NCI-H460 (cell line): ENCODE measurements around the gene CROCC. TPM values are rescaled to one million over a fixed set of nuclear protein-coding genes. Genes with fewer than 3 reads are reported as not detected.

Source experiments
- DNase-seq: peaks from one replicate; pipeline ENCODE4 v3.0.0-alpha.2; 2016; ENCODE audit warnings: low read depth; ENCODE audit errors: extremely low read depth
- small RNA-seq, 2 experiments: library from RNA; depleted of rRNA; stranded (forward); fragments of <200 nt; gene quantifications; one replicate each; pipeline ENCODE3, GENCODE V24; 2014
- total RNA-seq: library from RNA; depleted of rRNA; stranded (reverse); fragments of >200 nt; shearing (Covaris generic); gene quantifications from 2 replicates; pipeline ENCODE4 v1.2.3, GENCODE V29; 2014; rRNA removed

CROCC gene
- total RNA-seq, 1 experiment from 2014 or later: 4.8 TPM

GRCh38 chr1:17005365-17005740 is 83.6 kb downstream of the CROCC start:
- no peak for DNase-seq

GRCh38 chr1:17007121-17007520 is 85.4 kb downstream of the CROCC start:
- DNase-seq: no peak

DNA sequence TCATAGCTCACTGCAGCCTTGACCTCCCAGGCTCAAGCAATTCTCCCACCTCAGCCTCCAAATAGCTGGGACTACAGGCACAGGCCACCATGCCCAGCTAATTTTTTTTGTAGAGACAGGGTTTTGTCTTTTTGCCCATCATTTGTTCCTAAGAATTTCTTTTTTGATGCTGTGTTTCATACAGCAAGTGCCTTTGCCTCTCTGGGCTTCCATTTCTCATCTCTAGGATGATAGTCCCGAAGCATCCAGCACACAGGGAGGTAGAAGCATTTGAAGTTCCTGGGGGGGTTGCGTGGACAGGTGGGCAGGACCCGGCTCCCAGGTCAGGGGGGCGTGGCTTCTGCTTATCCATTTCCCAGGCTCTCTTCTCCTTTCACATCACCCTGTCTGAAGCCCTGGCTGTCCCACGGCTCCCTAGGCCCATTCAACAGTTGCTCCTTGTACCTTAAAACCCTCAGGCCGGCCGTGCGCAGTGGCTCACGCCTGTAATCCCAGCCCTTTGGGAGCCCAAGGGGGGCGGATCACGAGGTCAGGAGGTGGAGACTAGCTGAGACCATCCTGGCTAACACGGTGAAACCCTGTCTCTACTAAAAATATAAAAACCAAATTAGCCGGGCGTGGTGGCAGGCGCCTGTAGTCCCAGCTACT is 86.6 kb downstream of the CROCC start:
- no peak for DNase-seq

DNA sequence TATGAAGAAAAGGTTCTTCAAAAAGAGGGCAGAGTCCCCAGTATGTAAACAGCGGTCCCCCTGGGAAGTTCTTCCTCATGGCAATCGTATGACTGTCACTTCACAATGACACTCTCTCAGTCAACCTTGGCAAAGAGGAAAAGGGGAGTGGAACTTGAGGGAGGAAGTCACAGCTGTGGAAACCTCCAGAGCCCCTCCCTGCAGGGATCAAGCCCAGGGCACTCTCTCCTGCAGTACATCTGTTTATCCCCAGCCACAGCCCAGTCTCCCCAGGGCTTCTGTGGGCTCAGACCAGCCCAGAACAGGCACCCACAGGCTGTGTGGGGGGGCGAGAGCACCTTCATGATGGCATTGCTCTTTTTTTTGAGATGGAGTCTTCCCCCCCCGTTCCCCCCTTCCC is 88.0 kb downstream of the CROCC start:
- no peak for DNase-seq

GRCh38 chr1:17011092-17011438 is 89.3 kb downstream of the CROCC start:
- no peak for DNase-seq

- DNase-seq: peak; percentile 60
Measured at GRCh38 chr1:17011439-17012307, 89.9 kb downstream of the CROCC start, which contains the start of gene ATP13A2. Gene ATP13A2 (minus strand): TSS chr1:17011928. CDS start chr1:17011738, 190 bp downstream.

DNA sequence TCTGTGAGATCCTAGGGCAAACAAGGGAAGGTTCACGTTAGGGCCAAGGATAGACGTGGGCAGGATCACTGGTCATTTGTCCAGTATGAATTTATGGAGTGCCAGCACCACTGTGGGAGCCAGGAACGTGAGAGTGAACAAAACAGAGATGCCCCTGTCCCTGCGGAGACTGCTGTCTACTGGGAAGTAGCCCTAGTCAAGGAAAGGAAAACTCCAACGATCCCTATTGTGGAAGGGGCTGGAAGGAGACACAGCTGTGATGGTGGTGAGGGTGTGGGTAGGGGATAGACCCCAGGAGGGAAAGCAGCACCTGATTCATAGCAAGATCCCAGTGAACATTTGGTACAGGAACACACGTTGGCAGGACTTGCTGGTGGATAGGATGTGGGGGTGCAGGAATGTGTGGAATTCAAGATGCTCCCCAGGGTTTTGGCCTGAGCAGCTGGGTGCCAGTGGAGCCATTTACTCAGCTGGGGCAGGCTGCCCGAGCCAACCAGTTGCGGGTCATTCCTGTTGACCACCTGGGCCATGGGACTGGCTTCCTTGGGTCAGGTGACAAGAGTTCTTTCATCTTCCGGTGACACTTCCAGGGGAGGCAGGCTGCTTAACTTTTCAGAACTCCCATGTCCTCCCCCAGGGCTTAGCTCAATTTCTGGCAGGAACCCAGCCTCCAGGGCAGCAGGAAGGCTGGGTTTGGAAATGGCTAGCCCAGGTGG is 91.2 kb downstream of the CROCC start:
- DNase-seq: no peak

- no peak for DNase-seq
Measured at GRCh38 chr1:17013491-17014320, 92.0 kb downstream of the CROCC start.

DNA sequence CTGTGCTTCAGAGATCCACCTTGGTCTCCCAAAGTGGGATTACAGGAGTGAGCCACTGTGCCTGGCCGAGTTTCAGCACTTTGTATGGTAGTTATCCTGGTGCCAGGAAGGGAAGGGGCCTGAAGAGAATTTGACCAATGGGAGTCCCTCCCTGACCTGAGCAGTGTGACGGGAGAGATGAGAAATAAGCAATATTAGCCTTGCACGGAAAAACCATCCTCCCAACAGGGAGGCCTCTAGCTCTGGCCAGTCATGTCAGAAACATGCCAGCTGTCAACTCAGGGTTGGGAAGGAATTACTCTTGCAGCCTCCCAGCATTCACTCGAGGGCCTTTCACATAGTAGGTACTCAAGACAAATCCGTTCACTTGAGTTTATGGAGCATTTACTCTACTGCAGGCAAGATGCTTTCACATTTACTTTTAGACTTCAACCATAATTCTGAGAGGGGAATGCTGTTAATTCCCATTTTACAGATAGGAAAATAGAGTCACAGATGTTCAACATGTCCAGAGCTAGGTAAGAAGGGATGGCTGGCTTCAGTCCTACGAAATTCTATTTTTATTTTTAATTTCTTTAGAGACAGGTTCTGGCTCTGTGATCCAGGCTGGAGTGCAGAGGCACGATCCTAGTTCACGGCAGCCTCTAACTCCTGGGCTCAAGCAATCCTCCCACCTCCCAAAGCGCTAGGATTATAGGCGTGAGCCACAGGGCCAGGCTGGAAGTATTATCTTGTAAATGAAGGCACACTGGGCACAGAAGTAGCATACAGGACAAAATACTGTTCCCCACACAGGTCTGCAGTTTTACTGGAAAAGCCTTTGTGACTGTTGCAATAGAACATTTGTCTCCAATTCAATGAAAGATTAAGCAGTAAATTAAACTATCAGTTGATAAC is 93.2 kb downstream of the CROCC start:
- no peak for DNase-seq

- no peak for DNase-seq
Measured at GRCh38 chr1:17016317-17016661, 94.6 kb downstream of the CROCC start.

DNA sequence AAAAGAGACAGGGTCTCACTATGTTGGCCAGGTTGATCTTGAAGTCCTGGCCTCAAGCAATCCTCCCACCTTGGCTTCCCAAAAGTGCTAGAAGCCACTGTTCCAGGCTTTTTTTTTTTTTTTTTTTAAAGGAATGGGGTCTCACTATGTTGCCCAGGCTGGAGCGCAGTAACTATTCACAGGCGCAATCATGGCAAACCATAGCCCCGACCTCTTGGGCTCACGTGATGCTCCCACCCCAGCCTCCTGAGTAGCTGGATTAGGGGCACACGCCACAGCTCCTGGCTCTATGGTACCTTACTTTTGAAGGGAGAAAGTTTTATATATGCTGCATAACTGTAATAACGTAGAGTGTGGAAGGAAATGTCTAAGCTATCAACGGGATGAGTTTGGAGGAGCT is 95.7 kb downstream of the CROCC start:
- no peak for DNase-seq

- no peak for DNase-seq
Measured at GRCh38 chr1:17018849-17019248, 97.1 kb downstream of the CROCC start.

GRCh38 chr1:17020502-17020901 is 98.8 kb downstream of the CROCC start:
- no peak for DNase-seq

DNA sequence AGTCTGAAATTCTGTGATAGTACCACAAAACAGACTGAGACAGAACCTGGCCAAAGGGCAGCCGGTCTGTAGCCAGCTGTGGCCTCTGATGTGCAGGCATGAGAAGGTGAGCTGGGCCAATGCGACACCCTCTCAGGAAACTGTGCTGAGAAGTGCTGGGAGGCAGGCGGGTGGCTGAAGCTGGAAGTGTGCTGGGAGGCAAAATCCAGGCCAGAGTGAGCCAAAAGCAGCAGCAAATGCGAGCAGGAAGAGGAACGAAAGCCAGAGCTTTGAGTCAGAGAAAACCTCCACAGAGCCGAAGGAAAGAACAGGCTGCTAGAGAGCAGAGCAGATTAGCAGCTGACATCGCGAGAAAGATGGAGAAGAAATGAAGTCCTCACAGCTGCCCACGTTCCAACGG is 100.2 kb downstream of the CROCC start:
- DNase-seq: no peak

Small RNAs within 50 kb of the gene (small RNA-seq; reads per million reads assigned to genes)
- gene RNU1-2 (0 reads per million in 2 experiments), gene RNU1-5P (0 reads per million in 2 experiments)

Other genes starting within 250 kb of the CROCC start
- gene RNU1-4, start 181.4 kb upstream of the CROCC start, total RNA-seq: under 0.01 TPM in 2 replicates
- gene RNU1-2, start 26.0 kb upstream of the CROCC start, total RNA-seq: under 0.01 TPM in 2 replicates
- gene MFAP2, start 58.7 kb downstream of the CROCC start, total RNA-seq: 0.49 and 0.52 TPM in 2 replicates
- gene ATP13A2, start 90.0 kb downstream of the CROCC start, total RNA-seq: 23.2 and 30.9 TPM in 2 replicates
- 233 and 251 TPM in 2 replicates for gene SDHB, start 132.1 kb downstream of the CROCC start, total RNA-seq
- 0.10 TPM in 1 of 2 replicates, not detected in the other for gene PADI2, start 197.5 kb downstream of the CROCC start, total RNA-seq